Stimulated activated CD8-positive, alpha-beta memory T cell treated with anti-CD3 and anti-CD28 coated beads, Interleukin-15, amount 100 ng/mL, for 24 hours (primary cell): Measurements from ENCODE around the gene MYOG.

ENCODE experiments used
- DNase-seq: peaks from one replicate; pipeline ENCODE4 v3.0.0-alpha.2; 2020; ENCODE audit warnings: low read depth

The MYOG gene

GRCh38 chr1:203090421-203091198 is 4.8 kb upstream of the MYOG start:
- no peak for DNase-seq

- no peak for DNase-seq
These were observed 3.8 kb upstream of the MYOG start for GRCh38 chr1:203089651-203090045.

GRCh38 chr1:203089001-203089650 is 3.3 kb upstream of the MYOG start:
- DNase-seq, result no peak

- no peak for DNase-seq
These were observed 2.6 kb upstream of the MYOG start for GRCh38 chr1:203088441-203088840.

- DNase-seq, result no peak
These were observed 1.4 kb upstream of the MYOG start for GRCh38 chr1:203086992-203087763.

GRCh38 chr1:203084588-203085527 is 954 bp downstream of the MYOG start:
- DNase-seq, result no peak

- DNase-seq, result no peak
These were observed 2.3 kb downstream of the MYOG start for GRCh38 chr1:203083463-203083921.

GRCh38 chr1:203082571-203083462 is 3.0 kb downstream of the MYOG start:
- no peak for DNase-seq

- DNase-seq, result no peak
These were observed 3.6 kb downstream of the MYOG start for GRCh38 chr1:203082231-203082505.

- no peak for DNase-seq
These were observed 4.2 kb downstream of the MYOG start for GRCh38 chr1:203081465-203082230.

GRCh38 chr1:203080456-203080855 is 5.4 kb downstream of the MYOG start:
- no peak for DNase-seq

GRCh38 chr1:203078478-203078877 is 7.3 kb downstream of the MYOG start:
- no peak for DNase-seq

- DNase-seq, result no peak
These were observed 7.9 kb downstream of the MYOG start for GRCh38 chr1:203077956-203078355.

- DNase-seq, result no peak
These were observed 8.4 kb downstream of the MYOG start for GRCh38 chr1:203077367-203077766.

- no peak for DNase-seq
These were observed 9.7 kb downstream of the MYOG start for GRCh38 chr1:203076031-203076511.

GRCh38 chr1:203075236-203076030 is 10.4 kb downstream of the MYOG start:
- DNase-seq, result no peak

- no peak for DNase-seq
These were observed 11.2 kb downstream of the MYOG start for GRCh38 chr1:203074610-203075009.

GRCh38 chr1:203073469-203073868 is 12.3 kb downstream of the MYOG start:
- DNase-seq, result no peak

GRCh38 chr1:203072911-203073310 is 12.9 kb downstream of the MYOG start:
- no peak for DNase-seq
